GM23338 (cell line): Measurements from ENCODE around the gene FBN3.

ENCODE experiments used
- CTCF ChIP-seq, 2 experiments: fragments of 200-600 bp in 1 of 2; sonication (generic) in 1 of 2; conservative IDR thresholded peaks; 2 replicates each; pipeline versions ENCODE4 v1.5.1 to v1.6.1; 2016 to 2017; ENCODE audit warnings: antibody characterized with exemption in 2 of 2, low read depth in 2 of 2, mild to moderate bottlenecking in 2 of 2, moderate library complexity in 1 of 2
- EZH2 ChIP-seq: fragments of 200-600 bp; sonication (generic); IDR thresholded peaks from one replicate; pipeline ENCODE4 v1.8.0; 2017; ENCODE audit warnings: antibody characterized with exemption, mild to moderate bottlenecking, low read depth; ENCODE audit not compliant: unreplicated experiment
- EZH2phosphoT487 ChIP-seq: fragments of 200-600 bp; sonication (generic); IDR thresholded peaks from one replicate; pipeline ENCODE4 v1.8.1; 2018; ENCODE audit warnings: antibody characterized with exemption; ENCODE audit not compliant: unreplicated experiment
- JUNB ChIP-seq: IDR thresholded peaks from one replicate; pipeline ENCODE4 v1.6.1; 2016; ENCODE audit warnings: antibody characterized with exemption; ENCODE audit not compliant: unreplicated experiment
- POLR2AphosphoS5 ChIP-seq: IDR thresholded peaks from 2 replicates; pipeline ENCODE4 v1.6.1; 2016; ENCODE audit warnings: antibody characterized with exemption, low read depth
- REST ChIP-seq: IDR thresholded peaks from one replicate; pipeline ENCODE4 v1.6.1; 2018; ENCODE audit warnings: antibody characterized with exemption; ENCODE audit not compliant: unreplicated experiment
- ZNF114 ChIP-seq: fragments of 250-450 bp; sonication (Bioruptor Pico); IDR thresholded peaks from 2 replicates; pipeline ENCODE4 v1.5.0; 2020; ENCODE audit warnings: mild to moderate bottlenecking, moderate library complexity
- ZNF331 ChIP-seq: fragments of 250-450 bp; sonication (Bioruptor Pico); IDR thresholded peaks from 2 replicates; pipeline ENCODE4 v1.5.0; 2020; ENCODE audit warnings: low read depth, mild to moderate bottlenecking, moderate library complexity

DNA sequence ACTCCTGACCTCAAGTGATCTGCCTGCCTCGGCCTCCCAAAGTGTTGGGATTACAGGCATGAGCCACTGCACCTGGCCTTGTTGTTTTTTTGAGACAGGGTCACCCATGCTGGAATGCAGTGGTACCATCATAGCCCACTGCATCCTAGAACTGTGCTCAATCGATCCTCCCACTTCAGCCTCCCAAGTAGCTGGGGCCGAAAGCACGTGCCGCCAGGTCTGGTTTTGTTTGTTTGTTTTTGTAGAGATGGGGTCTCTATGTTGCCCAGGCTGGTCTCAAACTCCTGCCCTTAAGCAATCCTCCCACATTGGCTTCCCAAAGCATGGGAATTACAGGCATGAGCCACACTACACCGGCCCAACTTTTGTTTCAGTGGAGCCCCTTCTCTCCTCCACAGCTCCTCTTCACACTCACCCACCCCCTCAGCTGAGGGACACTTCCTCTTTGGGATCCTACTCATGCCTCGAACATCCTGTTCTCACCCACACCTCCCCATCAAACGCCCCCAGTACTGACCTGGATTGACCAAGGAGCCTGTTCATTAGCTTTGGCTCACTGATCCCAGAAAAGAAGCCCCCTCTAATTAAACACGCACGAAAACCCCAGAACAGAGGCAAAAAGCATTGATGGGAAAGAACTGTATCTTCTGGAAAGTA lies 47.0 kb upstream of the FBN3 start:
- no peak for TF ChIP-seq JUNB
- no peak for TF ChIP-seq CTCF (conservative IDR thresholded peaks at IDR 0.05; ENCODE audit: low read depth in 2 of 2)
- TF ChIP-seq EZH2: no peak
- TF ChIP-seq EZH2phosphoT487: no peak
- TF ChIP-seq POLR2AphosphoS5: no peak
- no peak for TF ChIP-seq ZNF114 (CRISPR knock-in tag)
- TF ChIP-seq REST: no peak
- TF ChIP-seq ZNF331: no peak
